Measurements from ENCODE around the gene PRIM2. TPM values are rescaled to one million over a fixed set of nuclear protein-coding genes. Genes with fewer than 3 reads are reported as not detected.
"Not testable (repeated sequence)": the region's sequence is repeated elsewhere in the genome, so short reads cannot be mapped to it uniquely, and the experiment has no call there.

The PRIM2 gene
- total RNA-seq, 1 donor from 2014 or later = 19.7 TPM

DNA sequence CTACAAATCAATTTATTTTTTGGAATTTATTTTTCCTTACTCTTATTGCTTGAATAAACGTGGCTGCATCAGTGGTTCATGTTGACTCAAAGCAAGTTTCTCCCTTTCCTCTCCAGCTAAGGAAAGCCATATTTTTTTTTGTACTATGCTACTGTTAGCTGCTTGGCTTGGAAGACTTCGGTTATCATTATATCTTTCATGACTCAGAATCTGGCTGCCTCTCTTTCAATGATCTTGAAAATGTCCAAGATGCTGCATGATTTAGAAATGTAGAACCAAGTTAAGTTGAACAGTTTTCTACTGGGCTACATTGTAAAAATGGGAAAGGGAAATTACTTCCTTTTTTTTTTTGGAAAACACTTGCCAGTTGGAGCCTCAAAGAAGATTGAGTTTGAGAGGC lies 44.9 kb downstream of the PRIM2 start:
- DNase-seq; H3K27ac Mint-ChIP-seq; ATAC-seq (ENCODE audit: low read depth); intact Hi-C loops (cut with micrococcal nuclease); H3K4me3 Mint-ChIP-seq; POLR2A ChIA-PET; H3K9me3 Mint-ChIP-seq; H3K36me3 Mint-ChIP-seq (ENCODE audit: low read depth); H3K27me3 Mint-ChIP-seq; H3K4me1 Mint-ChIP-seq: not testable (repeated sequence)
- CTCF ChIA-PET = interaction anchor here (0.6 kb wide), 1 partner anchor 460 kb away, joined by 3 read pairs; no protein-coding TSS in a partner anchor

DNA sequence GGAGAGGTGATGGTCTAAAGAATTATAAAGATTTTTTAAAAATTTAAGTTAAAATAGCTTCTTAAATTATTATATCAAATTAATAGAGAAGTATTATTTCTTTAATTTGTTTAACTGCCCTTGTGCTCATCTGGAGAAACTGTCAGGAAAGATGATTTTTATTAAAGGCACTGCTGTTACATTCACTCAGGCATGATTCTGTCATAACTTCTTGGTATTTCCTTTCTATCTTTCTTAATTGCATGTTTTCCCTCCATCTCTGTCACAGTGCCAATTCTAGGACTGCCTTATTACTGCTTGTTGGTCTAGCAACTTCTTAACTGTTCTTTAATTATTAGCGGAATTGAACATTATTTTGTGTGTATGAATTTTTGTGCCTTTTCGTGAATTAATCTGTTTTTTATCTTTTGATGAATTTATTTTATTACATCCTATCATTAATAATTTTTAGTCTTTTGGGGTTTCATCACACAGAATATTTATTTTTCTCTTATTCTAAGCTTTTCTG lies 47.7 kb downstream of the PRIM2 start:
- H3K36me3 Mint-ChIP-seq (ENCODE audit: low read depth); H3K9me3 Mint-ChIP-seq; H3K4me3 Mint-ChIP-seq; POLR2A ChIA-PET; ATAC-seq (ENCODE audit: low read depth); intact Hi-C loops (cut with micrococcal nuclease); CTCF ChIA-PET; H3K27me3 Mint-ChIP-seq; H3K27ac Mint-ChIP-seq; H3K4me1 Mint-ChIP-seq; DNase-seq: not testable (repeated sequence)

DNA sequence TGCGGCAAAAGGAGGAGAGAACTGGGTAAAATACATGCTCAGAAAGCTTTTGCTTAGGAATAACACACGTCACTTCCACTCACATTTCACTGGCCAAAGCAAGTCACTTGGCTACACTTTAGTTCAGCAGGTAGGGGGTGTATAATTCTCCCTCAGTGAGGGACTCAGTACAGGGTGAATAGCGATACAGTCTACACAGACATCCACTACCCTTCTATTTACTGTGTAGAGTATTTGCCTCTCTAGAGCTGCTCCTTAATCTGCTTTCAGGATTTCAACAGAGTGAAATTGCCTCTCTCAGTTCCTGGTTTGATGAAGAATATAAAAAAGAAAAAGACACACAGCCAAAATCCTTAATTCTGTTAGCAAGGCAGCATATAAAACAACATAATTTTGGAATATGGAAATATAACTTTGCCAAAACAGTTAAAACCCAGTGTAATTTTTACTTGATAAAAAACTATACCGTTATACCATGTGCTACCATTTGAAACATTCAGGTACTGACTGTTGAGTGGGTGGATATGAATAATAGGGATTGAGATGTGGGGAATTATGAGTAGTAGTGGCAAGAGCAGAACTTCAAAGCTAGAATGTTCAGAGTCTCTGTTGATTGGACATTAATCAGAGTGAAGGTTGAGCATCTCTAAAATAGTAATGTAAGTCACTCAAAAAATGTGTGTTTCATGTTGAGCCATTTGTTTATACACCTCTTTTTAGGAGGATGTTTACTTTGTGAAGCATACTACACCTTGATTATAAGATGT lies 51.7 kb downstream of the PRIM2 start:
- H3K27me3 Mint-ChIP-seq; POLR2A ChIA-PET; H3K36me3 Mint-ChIP-seq (ENCODE audit: low read depth); DNase-seq; H3K4me3 Mint-ChIP-seq; H3K9me3 Mint-ChIP-seq; intact Hi-C loops (cut with micrococcal nuclease); H3K4me1 Mint-ChIP-seq; H3K27ac Mint-ChIP-seq; CTCF ChIA-PET; ATAC-seq (ENCODE audit: low read depth): not testable (repeated sequence)

GRCh38 chr6:57371779-57372178 lies 54.3 kb downstream of the PRIM2 start:
- not testable (repeated sequence) for DNase-seq, H3K4me3 Mint-ChIP-seq
- CTCF ChIA-PET = interaction anchor here (1.1 kb wide), 1 partner anchor 55 kb away, joined by 3 read pairs; no protein-coding TSS in a partner anchor

DNA sequence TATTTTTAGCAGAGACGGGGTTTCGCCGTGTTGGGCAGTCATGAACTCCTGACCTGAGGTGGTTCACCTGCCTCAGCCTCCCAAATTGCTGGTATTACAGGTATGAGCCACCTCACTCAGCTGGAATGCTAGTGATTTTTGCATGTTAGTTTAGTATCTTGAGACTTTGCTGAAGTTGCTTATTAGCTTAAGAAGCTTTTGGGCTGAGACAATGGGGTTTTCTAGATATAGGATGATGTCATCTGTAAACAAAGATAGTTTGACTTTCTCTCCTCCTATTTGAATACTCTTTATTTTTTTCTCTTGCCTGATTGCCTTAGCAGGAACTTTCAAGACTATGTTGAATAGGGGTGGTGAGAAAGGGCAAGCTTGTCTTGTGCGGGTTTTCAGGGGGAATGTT lies 57.3 kb downstream of the PRIM2 start:
- CTCF ChIA-PET; DNase-seq; ATAC-seq (ENCODE audit: low read depth); H3K27me3 Mint-ChIP-seq; H3K9me3 Mint-ChIP-seq; intact Hi-C loops (cut with micrococcal nuclease); POLR2A ChIA-PET; H3K4me1 Mint-ChIP-seq; H3K27ac Mint-ChIP-seq; H3K4me3 Mint-ChIP-seq: not testable (repeated sequence)
- H3K36me3 Mint-ChIP-seq (ENCODE audit: low read depth) = peaks cover 13% of the 10 kb centered on the region

More at GRCh38 chr6:57371779-57372178, 54.3 kb downstream of the PRIM2 start:
- H3K27ac Mint-ChIP-seq; H3K4me1 Mint-ChIP-seq; POLR2A ChIA-PET; ATAC-seq (ENCODE audit: low read depth); H3K27me3 Mint-ChIP-seq; intact Hi-C loops (cut with micrococcal nuclease); H3K9me3 Mint-ChIP-seq; H3K36me3 Mint-ChIP-seq (ENCODE audit: low read depth): not testable (repeated sequence)

- ATAC-seq (ENCODE audit: low read depth); H3K27ac Mint-ChIP-seq; POLR2A ChIA-PET; CTCF ChIA-PET; H3K9me3 Mint-ChIP-seq; H3K4me1 Mint-ChIP-seq; H3K4me3 Mint-ChIP-seq; H3K27me3 Mint-ChIP-seq; intact Hi-C loops (cut with micrococcal nuclease); DNase-seq: not testable (repeated sequence)
- peaks cover 22% of the 10 kb centered on the region for H3K36me3 Mint-ChIP-seq (ENCODE audit: low read depth)
Measured at GRCh38 chr6:57376083-57376482, 58.7 kb downstream of the PRIM2 start.

- H3K36me3 Mint-ChIP-seq (ENCODE audit: low read depth) = peaks cover 16% of the 10 kb centered on the region
- H3K4me1 Mint-ChIP-seq; ATAC-seq (ENCODE audit: low read depth); H3K9me3 Mint-ChIP-seq; H3K4me3 Mint-ChIP-seq; DNase-seq; CTCF ChIA-PET; H3K27me3 Mint-ChIP-seq; intact Hi-C loops (cut with micrococcal nuclease); POLR2A ChIA-PET; H3K27ac Mint-ChIP-seq: not testable (repeated sequence)
Measured at GRCh38 chr6:57389038-57389592, 71.7 kb downstream of the PRIM2 start.

DNA sequence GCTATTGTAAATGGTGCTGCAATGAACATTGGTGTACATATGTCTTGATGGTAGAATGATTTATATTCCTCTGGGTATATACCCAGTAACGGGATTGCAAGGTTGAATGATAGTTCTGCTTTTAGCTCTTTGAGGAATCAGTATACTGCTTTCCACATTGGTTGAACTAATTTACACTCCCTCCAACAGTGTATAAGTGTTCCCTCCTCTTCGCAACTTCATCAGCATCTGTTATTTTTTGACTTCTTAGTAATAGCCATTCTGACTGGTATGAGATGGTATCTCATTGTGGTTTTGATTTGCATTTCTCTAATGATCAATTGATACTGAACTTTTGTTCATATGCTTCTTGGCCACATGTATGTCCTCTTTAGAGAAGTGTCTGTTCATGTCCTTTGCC lies 73.4 kb downstream of the PRIM2 start:
- DNase-seq; POLR2A ChIA-PET; intact Hi-C loops (cut with micrococcal nuclease); CTCF ChIA-PET; H3K4me3 Mint-ChIP-seq; H3K27me3 Mint-ChIP-seq; ATAC-seq (ENCODE audit: low read depth); H3K27ac Mint-ChIP-seq: not testable (repeated sequence)
- H3K36me3 Mint-ChIP-seq (ENCODE audit: low read depth) = peaks cover 26% of the 10 kb centered on the region
- H3K4me1 Mint-ChIP-seq = peaks cover 19% of the 10 kb centered on the region
- H3K9me3 Mint-ChIP-seq = peaks cover 12% of the 10 kb centered on the region

GRCh38 chr6:57392047-57392446 lies 74.6 kb downstream of the PRIM2 start:
- POLR2A ChIA-PET; H3K27ac Mint-ChIP-seq; H3K4me3 Mint-ChIP-seq; ATAC-seq (ENCODE audit: low read depth); CTCF ChIA-PET; H3K27me3 Mint-ChIP-seq; DNase-seq; intact Hi-C loops (cut with micrococcal nuclease): not testable (repeated sequence)
- H3K36me3 Mint-ChIP-seq (ENCODE audit: low read depth) = peaks cover 36% of the 10 kb centered on the region
- peaks cover 20% of the 10 kb centered on the region for H3K9me3 Mint-ChIP-seq
- H3K4me1 Mint-ChIP-seq = peaks cover 19% of the 10 kb centered on the region

GRCh38 chr6:57419341-57419740 lies 101.9 kb downstream of the PRIM2 start:
- H3K36me3 Mint-ChIP-seq (ENCODE audit: low read depth) = peaks cover 16% of the 10 kb centered on the region

More at GRCh38 chr6:57419341-57419740, 101.9 kb downstream of the PRIM2 start:
- H3K27ac Mint-ChIP-seq; DNase-seq; H3K9me3 Mint-ChIP-seq; CTCF ChIA-PET; H3K27me3 Mint-ChIP-seq; H3K4me3 Mint-ChIP-seq; ATAC-seq (ENCODE audit: low read depth); POLR2A ChIA-PET; intact Hi-C loops (cut with micrococcal nuclease): not testable (repeated sequence)
- H3K4me1 Mint-ChIP-seq = peaks cover 26% of the 10 kb centered on the region

Data from activated B cell treated with CpG ODN at 0.5 μM for 24 hours (primary cell).